HG02981 (cell line): ENCODE data around the gene MAP2K7.
"Not testable (repeated sequence)": the region's sequence is repeated elsewhere in the genome, so short reads cannot be mapped to it uniquely, and the experiment has no call there.

Source experiments
- ATAC-seq: cut with Tn5 transposase; IDR thresholded peaks from one replicate; pipeline ENCODE4 v1.9.1; 2021; ENCODE audit warnings: mild to moderate bottlenecking, moderate library complexity; ENCODE audit not compliant: unreplicated experiment

MAP2K7 gene

DNA sequence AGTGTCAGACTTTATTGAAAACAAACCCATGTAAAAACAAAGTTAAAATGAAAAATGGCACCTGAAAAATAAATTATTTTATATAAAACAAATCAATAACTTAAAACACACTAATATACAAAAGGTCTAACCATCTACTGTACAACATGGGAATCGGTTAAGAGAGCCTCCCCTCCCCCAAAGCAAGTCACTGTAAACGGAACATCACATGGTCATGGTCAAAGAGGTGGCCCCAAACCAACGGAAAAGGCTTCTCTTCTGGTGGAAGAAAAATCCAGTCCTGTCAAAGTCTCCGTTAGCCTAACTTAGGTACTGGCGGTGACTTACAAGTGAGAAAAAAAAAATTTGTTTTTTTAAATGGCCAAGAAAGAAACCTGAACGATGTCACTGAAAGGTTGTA lies 55.5 kb downstream of the MAP2K7 start:
- ATAC-seq, result no peak

DNA sequence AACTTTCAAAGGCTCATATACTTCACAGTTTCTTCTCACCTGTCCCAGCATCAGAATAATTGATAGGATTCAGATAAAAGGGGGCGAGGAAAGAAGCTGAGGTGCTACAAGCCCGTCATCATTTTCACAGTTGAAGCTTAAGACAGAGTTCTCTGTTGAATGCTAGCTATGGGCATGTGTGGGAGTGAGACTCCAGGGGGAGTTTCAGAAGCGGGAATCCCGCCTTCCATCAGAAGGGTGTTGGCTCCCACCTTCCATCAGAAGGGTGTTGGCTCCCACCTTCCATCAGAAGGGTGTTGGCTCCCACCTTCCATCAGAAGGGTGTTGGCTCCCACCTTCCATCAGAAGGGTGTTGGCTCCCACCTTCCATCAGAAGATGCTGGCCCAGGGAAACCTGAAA lies 57.4 kb downstream of the MAP2K7 start:
- not testable (repeated sequence) for ATAC-seq

DNA sequence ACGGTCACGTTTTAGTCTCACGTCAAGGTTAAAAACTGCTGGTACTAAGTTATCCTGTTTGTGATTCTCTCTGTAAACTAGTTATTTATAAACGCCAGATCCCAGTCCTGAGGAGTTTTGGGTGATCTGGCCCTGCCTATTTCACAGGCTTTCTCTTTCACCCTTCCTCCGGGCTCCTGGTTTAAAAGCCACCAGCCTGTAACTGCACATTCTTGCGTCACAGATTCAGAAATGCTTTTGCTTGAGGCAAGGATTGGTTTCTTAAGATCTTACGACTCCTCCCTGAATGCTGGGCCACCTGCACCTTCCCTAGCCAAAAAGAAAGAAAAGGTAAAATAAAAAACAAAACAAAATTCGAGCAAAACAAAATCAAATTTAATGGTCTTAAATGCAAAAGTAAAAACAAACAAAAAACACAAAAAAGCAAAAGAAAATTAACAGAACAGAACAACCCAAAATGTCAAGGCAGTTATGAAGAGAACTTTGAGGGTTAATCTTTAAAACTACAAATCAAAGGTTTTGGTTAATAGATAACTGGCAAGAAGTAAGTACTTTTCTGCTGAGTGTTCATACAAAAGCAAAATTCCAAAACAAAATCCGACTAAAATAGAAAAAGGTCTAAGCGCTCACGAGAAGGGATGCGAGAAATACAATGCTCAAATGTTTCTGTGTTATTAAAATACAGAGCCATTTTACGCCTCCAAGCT lies 58.4 kb downstream of the MAP2K7 start:
- no peak for ATAC-seq

DNA sequence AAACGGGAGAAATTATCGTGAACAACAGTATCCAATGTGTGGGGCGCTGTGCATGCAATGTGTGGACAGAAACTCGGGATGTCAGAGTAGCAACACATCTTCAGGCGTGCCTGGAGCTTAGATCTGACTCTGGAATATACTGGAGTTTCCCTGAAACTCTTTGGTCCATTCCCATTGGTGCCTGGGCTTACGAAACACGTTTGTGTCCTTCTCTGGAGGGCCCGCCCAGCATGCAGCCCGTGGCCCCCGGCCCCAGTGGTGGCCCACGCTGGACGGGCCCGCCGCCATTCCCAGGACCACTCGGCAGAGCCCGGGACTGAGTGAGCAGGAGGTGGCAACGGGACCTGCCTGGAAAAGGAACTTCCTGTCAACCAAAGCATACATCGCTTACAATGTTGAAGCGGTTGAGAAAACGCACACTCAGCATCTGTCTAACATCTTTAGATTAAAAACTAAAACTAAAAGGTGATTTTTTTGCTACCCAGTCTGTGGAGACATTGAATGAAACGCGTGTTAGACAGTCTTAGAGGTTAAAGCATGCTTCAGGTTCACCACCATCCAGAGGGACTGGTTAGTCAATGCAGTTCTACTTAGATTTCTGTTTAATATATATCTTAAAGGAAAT lies 59.1 kb downstream of the MAP2K7 start:
- no peak for ATAC-seq

DNA sequence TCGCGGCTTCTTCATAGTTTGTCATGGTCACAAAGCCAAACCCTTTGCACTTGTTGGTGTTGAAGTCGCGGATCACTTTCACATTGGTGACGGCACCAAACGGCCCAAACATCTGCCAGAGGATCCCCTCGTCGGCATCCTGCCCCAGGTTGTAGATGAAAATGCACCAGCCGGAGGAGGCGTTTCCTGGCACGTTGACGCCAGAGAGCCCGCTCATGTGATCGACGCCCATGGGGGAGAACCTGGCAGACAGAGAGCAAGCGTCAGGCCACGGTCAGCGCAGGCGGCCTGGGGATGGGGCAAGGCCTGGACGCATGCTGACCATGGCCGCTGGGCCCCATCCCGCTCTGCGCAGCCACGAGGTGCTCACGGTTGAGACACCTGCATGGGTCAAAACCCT lies 59.9 kb downstream of the MAP2K7 start:
- ATAC-seq, result no peak
